Smooth muscle cell of the brain vasculature (primary cell): ENCODE data around the gene PLA2G2D.

Experiments used
- DNase-seq: peaks from one replicate; pipeline ENCODE4 v3.0.0-alpha.2; 2012; ENCODE audit warnings: low read depth, low spot score

Gene PLA2G2D

DNA sequence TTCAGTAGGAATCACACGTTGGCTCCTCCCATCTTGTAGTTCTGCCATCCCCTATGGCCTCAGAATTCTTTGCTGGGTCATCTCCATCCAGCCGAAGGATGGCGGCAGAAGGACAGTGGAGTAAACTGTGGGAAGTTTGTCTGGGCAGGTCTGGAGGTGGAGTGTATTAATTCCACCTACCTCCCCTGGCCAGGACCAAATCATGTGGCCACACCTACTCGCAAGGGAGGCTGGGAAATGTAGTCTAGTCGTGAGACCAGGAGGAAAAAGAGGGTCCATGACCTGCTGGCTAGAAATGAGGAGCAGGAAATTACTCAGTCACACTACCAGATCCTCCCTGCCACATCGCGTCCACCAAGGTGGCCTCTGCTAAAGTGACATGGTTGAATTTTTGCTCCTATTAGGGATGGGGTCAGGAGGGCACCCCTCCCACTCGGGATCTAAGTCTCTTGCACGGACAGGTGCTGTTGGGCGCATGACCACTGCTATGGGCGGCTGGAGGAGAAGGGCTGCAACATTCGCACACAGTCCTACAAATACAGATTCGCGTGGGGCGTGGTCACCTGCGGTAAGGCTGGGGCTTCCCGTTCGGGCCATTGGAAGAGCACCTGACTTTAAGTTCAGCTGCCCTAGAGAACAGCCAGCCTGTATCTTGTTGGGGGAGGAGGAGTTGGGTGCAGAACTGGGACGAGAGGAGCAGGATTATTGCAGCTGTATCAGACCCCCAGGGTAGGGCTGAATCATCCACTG is 29.8 kb downstream of the PLA2G2D start:
- DNase-seq, result no peak

DNA sequence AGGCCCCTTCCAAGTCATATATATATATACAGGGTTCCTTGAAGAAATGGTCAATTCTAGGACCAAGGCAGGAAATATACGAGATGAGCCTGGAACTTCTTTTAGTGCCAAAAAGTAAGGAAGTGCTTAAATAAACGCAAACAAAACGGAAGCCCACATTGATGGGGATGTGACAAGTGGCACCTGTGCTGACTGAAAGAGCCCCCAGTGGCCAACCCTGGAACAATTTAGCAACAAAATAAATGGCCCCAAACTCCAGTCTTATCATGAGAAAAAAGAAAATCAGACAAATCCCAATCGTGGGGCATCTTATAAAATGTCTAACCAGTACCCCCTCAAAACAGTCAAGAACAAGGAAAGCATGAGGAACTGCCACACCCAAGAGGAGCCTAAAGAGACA is 31.7 kb downstream of the PLA2G2D start:
- no peak for DNase-seq

DNA sequence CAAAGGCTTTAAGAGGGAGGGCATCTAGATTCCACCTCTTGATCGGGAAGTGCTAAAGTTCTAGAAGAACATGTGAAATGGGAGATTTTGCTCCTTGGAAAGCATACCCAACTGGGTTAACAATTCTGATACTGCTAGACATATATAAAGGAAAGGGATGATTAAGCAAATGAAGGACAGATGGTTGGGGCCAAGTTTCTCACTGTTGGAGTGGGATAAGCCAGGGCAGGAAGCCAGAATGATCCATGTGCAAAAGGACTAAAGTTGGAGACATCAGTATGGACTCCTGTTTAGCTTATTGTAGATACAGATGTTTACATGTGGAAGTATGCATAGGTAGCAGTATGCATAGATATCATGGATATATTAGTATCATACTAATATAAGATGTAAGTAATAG is 32.5 kb downstream of the PLA2G2D start:
- DNase-seq, result no peak

DNA sequence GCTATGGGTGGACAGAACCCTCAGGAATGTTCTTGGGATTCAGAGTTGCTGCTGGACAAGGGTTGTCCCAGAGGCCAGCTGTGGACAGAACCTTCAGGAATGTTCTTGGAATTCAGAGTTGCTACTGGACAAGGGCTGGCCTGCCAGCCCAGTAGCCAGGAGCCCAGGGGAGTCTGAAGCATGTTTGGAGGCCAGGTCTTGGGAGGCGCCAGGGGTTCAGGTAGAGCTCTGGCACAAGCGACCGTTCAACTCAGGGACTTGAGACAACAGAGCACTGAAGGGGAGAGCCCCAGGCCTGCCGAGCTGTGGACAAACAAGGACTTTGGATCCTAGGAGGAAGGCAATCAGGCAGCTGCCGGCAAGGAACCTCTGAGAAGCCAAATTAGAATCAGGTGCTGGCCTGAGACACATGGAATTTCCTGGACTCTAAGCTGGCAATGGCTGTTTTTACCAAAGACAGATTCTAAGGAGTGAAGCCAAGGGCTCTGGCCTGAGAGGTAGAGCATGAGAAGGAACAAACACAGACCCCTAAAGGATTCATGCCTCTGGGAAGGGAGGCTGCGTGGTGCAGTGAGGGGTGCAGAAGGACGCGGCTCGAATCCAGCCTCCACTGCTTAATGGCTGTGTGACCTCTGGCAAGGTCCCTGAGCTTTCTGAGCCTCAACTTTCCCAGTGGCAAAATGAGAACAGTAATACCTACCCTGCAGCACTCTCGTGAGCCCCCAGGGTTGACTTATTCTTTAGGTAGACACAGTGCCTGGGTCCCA is 36.0 kb downstream of the PLA2G2D start:
- no peak for DNase-seq

DNA sequence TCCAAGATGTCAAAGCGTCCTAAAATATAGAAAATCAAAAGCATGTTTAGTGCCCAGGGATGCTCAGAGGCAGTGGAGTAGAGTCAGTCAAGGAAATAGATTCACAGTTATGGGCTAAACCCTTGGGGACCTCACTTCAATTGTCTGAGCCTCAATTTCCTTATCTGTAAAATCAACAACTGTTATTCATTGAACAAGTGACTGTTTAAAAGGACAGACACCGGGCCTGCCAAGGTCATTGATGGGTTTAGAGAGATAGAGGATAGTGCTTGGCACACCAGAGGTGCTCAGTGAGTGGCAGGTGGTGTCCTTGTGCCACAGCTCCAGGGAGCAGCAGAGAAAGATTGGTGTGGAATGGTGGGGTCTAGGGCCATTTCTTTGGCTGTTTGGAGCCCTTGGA is 36.6 kb downstream of the PLA2G2D start:
- no peak for DNase-seq

DNA sequence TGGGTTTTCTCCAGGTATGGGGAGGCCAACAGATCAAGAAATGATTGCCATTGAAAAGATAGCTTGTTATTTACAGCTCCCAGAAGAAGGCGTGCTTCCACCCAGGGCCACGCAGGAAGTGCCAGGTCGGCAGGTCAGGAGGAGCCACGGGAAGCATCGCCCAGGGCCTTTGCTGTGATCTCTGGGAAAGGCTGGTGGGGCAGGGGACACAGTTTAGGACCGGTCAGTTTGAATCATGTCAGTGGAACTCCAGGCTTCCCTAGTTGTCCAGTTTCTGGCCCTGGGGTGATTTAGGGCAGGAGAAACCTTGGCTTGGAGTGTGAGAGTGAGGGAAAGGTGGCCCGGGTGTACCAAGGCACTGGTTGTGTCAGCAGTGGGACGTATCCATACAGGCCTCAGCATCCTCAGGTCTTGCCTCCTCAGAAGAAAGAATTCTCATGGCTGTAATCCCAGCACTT is 38.0 kb downstream of the PLA2G2D start:
- DNase-seq, result no peak

DNA sequence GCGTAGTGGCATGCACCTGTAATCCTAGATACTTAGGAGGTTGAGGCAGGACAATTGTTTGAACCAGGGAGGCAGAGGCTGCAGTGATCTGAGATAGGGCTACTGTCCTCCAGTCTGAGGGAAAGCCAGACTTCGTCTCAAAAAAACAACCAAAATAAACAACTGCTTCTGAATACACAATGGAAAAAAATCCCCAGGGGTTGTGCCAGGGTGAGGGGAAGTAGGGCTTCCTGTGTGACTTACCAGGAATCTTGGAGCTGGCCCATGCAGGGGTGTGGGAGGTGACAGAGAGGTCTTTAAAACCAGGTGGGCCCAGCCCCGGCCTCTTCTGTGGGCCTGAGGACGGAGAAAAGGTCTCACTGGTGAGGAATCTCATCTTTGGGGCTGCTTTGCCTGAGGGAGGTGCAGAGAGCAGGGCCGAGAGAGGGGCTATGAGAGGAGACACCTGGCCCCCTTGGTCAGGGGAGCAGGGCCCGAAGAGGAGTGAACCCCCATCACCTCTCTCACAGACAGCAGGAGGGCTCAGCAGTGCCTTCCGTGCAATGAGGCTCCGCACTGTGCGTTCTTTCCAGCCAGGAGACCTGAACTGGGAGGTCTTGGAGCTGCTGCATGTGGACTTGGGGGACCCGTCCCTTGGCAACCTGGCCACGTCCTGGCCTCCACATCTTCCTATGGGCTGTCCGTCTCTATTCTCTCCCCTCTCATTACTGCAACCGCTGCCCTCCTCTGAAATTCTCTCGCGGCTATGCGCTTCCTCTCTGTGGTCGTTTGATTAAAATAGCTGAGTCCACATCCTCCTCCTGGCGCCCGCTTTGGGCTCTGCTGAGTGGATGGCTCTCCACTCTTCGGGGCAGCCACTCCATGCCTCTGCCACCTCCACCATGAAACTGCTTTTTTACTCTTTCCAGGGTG is 38.6 kb downstream of the PLA2G2D start:
- no peak for DNase-seq

DNA sequence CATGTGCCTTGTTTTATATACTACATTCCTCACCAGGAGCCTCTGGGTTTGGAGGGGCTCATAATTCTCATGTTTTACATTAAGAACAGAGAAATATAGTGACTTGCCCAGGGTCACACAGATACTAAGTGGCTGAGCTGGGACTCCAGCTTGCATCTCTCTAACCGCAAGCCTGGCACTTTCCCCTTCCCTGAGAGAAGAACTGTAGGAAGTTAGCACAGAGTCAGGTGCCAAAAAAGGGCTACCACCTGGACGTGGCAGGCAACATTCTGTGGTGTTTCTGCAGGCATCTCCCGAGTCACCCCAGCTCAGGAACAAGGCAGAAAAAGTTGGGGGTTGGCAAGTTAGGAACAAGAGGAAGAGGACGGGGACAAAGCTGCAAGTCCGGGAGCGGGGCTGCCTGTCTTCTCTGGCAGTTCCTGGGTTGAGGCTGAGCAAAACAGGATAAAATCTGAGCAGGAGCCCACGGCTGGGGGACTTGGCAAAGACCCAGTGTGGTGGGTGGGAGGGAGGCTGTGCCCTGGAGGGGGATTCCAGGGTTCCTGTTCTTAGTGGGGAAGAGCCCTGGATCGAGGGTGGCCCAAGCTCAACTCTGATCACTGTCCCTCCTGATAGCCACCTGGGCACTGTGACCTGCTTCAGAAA is 39.6 kb downstream of the PLA2G2D start:
- DNase-seq, result no peak

DNA sequence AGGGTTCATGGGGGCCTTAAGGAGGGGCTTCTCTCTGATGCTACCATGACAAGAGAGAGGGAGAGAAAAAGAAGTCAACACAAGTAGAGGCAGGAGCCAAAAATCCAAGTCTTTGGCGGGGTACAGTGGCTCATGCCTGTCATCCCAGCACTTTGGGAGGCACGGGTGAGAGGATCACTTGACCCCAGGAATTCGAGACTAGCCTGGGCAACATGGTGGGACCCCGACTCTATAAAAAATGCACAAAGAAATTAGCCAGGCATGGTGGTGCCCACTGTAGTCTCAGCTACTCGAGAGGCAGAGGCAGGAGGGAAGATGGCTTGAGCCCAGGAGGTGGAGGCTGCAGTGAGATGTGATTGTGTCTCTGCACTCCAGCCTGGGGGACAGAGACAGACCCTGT is 40.6 kb downstream of the PLA2G2D start:
- DNase-seq, result no peak

DNA sequence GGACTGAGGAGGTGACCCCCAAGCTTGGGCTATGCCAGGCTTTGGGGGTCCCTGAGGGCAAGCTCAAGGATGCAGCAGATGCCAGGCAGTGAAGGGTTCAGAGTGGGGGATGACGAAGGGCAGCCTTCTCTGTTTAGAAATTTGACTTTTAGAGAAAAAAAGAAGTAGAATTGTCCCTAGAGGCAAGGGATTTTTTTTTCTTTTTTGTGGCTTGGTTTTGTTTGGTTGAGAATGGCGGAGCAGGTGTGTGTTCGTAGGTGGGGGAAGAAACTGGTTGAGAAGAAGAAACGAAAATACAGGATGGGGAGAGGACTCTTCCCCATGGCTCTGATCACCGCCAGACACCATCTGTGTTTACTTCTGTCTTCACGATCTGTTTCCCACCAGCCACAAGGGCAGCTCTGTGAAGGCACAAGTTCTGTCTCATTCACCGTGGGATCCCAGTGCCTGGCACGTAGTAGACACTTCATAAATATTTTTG is 41.1 kb downstream of the PLA2G2D start:
- DNase-seq, result no peak

DNA sequence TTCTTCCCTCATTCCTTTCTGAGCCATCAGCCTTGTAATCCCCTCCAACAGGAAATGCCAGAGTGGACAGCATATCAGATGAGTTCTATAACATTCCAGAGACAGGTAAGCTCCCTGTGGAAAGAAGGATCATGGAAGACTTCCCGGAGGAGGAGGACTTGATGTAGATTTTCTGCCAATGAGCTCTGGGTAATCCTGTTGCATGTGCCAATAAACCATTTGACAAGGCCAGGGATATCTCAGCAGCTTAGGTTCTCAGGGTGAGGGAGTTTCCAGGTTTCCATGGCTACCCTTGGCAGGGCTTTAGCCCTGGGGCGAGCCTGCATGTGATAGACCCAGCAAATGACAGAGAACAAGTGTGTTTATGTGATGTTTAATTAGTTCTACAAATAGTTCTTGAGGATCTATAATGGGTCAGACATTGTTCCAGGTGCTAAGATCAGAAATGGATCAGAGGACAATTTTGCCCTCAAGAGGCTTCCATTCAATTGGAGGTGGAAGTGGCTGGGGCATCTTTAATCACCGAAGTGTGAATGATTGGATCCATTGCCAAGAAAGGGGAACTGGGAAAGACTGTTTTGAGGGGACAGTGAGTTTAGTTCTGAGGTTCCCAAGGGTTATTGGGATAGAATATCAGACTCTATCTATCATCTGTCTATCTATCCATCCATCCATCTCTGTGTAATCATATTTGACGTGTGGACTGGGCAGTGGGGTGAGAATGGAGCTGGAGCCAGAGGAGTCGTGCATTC is 42.5 kb downstream of the PLA2G2D start:
- DNase-seq, result no peak

DNA sequence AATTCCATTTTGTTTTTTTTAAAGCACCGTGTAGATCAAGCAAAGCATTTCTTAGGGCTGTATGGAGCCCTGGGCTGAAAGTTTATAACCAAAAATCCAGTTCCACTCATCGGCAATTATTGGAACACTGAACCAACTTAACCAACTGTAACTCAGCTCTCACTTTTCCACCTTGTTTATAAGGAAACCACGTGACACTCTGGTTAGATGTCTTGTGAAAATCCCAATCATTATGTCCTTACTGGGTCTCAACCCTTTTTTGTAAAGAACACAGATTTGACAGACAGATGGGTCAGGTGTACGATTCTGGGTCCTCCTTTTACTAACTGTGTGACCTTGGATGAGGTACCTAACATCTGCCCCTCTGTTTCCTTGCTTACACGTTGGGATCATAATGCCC is 43.1 kb downstream of the PLA2G2D start:
- no peak for DNase-seq

DNA sequence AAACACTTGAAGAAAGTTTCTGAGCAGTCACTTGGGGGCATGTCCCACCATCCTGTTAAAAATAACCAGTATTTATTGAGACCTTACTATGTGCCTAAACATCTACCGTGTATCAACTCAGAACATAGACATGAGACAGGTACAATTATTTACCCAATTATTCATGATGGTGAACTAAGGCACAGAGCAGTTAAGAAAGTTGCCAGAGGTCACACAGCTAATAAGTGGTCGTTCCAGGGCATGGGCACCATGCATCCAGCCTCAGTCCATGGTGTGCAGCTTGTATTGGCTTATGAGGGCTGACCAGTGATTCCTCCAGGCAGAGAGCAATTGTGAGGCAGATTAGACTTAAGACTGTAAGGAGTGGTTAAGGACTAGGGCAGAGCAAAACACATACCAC is 44.0 kb downstream of the PLA2G2D start:
- no peak for DNase-seq

DNA sequence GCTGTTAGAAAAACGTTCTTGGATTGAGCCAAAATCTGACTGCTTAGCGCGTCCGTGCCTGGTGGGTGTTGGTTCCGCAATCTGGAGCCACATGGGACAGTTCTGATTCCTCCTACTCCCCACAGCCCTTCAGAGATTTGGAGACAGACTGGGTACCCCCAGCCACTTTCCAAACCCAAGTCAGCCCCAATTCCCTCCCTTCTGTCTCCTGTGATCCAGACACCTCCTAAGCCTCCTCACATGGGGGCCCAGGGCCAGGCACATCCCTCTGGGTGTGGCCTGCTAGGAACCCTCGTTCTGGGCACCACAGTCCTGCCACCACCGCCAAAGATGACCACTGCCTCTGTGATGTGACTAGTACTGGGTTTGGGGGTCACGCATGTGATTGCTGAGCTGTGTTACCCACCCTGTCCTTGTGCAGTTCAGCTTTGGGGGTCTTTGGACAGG is 44.6 kb downstream of the PLA2G2D start:
- no peak for DNase-seq

DNA sequence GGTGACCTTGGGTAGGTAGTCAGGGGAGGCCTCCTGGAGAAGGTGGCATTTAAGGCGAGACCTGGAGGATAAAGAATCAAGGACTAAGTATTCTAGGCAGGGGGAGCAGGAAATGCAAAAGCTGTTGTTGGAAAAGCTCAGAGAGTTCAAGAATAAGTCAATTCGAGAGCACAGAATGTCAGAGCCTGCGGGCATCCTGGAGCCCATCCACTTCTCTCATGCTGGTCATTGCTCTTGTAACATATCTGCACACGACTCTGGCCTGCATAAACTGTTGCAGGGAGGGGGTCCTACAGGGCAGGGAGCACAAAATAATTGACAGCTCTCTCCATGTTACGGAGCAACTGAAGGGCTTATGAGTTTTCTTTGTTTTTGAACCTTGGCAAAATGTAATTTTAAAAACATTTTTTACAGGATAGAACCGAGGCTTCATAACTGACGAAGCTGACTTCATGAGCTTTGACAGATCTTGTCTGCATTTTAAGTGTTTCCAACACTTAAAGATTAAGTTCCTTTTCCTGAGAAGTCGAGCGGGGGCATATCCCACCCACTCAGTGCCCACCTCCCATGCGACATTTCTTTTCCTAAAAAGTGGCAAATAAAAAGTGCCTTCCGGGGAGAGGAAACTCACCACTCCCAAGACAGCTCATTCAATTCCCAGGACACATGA is 45.1 kb downstream of the PLA2G2D start:
- no peak for DNase-seq

DNA sequence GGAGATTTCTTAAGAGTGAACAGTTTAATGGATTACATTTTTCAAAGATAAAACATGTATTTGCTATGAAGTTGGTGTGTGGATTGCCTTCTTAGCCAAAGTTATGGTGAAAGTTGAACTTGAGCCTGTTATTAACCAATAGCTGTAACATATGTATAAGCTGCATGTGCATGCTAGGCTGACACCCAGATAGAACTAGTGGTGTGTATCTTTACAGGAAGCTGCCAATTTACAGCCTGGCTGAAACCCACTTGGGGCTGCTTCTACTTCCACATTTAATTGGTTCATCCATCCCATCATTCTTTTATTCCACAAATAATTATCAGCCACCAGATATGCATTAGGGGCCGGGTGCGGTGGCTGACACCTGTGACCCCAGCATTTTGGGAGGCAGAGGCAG is 46.1 kb downstream of the PLA2G2D start:
- no peak for DNase-seq

DNA sequence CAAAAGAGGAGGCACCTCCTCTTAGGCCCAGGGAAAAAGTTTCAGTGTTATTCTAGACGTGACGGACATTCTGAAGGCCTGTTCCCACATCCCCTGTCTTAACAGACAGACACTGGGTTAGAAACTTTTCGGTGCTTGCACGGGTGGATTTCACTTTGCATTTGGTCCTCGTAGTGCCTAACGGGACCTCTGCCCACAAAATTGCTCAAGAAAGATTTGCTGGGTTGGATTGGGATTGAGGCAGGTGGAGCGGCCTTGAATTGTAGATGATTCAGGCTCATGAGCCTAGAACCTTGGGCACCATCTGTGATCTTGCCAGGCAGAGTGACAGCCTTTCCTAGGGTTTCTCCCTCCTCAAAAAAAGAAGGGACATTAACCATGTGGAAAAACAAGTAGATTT is 46.6 kb downstream of the PLA2G2D start:
- no peak for DNase-seq

DNA sequence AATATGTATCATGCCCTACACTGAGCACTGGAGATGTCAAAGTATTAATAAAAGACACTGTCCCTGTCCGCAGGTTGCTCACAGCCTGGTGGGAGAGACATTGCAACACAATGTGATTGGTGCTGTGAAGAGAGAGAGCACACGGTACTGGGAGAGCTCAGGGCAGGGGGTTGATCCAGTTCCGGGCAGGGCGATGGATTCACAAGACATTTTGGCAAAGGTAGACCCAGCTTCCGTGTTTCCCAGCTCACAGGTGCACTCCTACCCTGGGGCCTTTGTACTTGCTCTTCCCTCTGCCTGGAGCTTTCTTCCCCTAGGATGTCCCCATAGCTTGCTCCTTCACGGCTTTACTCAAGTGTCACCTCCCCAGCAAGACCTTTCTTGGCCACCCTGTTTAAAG is 47.9 kb downstream of the PLA2G2D start:
- no peak for DNase-seq

DNA sequence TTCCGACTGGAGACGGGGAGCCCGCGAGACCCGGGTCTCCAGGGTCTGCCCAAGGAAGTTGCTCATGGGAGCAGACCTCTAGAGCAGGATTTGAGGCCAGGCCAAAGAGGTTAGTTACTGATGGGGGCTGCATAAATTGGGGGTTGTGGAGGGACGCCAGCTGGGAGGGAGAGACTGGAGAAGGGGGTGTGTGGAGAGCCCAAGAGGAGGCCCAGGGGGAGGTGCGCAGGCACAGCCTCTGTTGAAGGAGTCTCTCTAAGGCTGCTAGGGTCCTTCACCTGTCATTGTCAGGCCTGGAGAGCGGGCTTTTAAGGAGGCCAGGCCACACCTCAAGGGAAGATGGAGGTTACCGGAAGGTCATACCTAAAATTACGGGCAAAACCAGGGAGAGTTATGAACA is 49.0 kb downstream of the PLA2G2D start:
- DNase-seq, result no peak

DNA sequence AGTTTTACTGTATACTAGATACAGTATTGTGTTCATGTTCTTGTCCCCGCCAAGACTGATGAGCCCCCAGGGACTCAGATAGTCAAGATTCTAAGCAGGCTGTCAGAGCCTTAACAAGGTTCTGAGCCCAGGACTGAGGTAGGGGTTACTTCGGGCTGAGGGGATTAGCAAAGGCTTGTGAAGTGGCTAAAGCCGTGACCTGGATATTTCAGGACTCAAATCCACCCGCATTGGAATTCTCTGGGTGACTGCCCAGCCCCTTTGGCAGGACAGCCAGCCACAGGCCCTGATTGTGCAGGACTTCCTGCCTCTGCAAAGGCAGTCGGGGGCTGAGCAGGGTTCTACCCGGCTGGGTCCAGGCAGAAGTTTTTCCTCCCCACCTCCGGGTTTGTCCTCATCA is 49.5 kb downstream of the PLA2G2D start, which contains the start of gene PLA2G5:
TSS of gene PLA2G5 (plus strand) at position 321 of the 400 bp plus-strand sequence. CDS start 14,637 bp downstream, outside the sequence.
- no peak for DNase-seq
